ENCODE measurements around the gene KLHL8. TPM values are rescaled to one million over a fixed set of nuclear protein-coding genes. Genes with fewer than 3 reads are reported as not detected.
"Not testable (repeated sequence)": the region's sequence is repeated elsewhere in the genome, so short reads cannot be mapped to it uniquely, and the experiment has no call there.

KLHL8 gene
- total RNA-seq, 1 donor, result 14.2 TPM

DNA sequence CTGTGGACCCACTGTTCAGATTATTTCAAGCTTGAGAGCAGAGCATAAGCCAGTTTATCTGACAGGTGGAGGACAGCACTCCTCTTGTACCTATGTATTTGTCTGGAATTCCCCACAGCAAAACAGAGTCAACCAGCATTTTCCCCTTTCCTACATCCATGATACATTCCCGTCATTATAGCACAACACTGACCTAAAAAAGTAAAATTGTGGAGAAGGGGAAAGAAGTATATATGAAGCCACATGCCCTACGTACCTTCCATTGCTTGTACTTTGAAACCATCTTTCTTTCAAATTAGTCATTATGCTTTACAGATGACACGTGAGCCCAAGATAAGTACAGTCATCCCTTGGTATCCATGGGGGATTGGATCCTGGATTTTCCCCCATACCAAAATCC is 73.3 kb downstream of the KLHL8 start:
- no peak for DNase-seq (ENCODE audit: low read depth)

DNA sequence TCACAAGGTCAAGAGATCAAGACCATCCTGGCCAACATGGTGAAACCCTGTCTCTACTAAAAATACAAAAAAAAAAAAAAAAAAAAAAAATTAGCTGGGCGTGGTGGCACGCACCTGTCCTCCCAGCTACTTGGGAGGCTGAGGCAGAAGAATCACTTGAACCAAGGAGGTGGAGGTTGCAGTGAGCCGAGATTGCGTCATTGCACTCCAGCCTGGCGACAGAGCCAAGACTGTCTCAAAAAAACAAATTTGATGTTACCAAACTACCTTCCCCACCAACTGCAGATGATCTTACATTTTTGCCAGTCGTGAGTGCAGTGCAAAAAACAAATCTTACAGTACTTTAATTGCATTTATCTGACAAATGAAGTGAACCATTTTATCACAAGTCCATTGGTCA is 74.5 kb downstream of the KLHL8 start:
- not testable (repeated sequence) for DNase-seq (ENCODE audit: low read depth)

More for the DNA sequence above, 73.3 kb downstream of the KLHL8 start:
- TF ChIP-seq, protein P1, sequence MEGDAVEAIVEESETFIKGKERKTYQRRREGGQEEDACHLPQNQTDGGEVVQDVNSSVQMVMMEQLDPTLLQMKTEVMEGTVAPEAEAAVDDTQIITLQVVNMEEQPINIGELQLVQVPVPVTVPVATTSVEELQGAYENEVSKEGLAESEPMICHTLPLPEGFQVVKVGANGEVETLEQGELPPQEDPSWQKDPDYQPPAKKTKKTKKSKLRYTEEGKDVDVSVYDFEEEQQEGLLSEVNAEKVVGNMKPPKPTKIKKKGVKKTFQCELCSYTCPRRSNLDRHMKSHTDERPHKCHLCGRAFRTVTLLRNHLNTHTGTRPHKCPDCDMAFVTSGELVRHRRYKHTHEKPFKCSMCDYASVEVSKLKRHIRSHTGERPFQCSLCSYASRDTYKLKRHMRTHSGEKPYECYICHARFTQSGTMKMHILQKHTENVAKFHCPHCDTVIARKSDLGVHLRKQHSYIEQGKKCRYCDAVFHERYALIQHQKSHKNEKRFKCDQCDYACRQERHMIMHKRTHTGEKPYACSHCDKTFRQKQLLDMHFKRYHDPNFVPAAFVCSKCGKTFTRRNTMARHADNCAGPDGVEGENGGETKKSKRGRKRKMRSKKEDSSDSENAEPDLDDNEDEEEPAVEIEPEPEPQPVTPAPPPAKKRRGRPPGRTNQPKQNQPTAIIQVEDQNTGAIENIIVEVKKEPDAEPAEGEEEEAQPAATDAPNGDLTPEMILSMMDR (IDR thresholded peaks at IDR 0.05; ENCODE audit: insufficient read depth, low read depth, low read length), result no peak
- H3K4me3 ChIP-seq (ENCODE audit: low read depth, low read length), result no peak overlapping the region

DNA sequence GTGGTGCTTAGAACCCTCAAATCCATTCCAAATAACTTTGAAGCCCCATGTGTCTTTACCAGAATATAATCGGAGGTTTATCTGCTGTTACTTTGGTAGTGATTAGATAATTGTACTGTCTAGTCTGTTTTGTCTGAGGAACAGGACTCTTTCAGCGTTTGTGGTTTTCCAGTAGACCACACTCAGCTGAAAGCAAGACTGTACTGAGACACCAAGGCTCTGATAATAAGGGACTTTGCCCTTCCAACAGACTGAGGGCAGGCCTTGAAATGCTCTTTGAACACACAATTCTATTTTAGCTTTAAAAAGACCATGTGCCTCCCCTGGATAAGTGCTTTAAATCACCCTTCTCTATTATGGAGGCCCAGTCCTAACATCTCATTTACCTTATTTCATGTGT is 76.1 kb downstream of the KLHL8 start:
- TF ChIP-seq, protein P1 (IDR thresholded peaks at IDR 0.05; ENCODE audit: insufficient read depth, low read depth, low read length), result no peak
- no peak for DNase-seq (ENCODE audit: low read depth)
- no peak overlapping the region for H3K4me3 ChIP-seq (ENCODE audit: low read depth, low read length)

More for the DNA sequence above, 74.5 kb downstream of the KLHL8 start:
- not testable (repeated sequence) for H3K4me3 ChIP-seq (ENCODE audit: low read depth, low read length)

DNA sequence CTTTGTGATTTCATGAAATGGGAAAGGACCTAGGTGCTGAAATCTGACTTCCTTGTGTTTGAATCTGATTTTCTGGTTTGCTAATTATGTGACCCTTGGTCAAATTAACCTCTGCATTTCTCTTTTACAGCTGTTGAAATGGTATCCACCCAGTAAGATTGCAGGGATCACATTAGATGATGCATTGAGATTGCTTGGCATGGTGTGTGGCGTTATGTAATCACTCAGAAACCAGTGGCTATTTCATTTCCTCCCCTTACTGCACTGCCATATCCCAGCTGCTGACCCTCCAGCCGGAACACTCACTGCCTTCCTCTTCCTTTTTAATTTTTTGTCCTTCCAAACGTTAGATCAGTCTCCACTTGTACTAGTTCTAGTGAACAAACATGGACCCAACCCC is 79.0 kb downstream of the KLHL8 start:
- no peak for DNase-seq (ENCODE audit: low read depth)
- TF ChIP-seq, protein P1 (IDR thresholded peaks at IDR 0.05; ENCODE audit: insufficient read depth, low read depth, low read length), result no peak
- H3K4me3 ChIP-seq (ENCODE audit: low read depth, low read length), result no peak overlapping the region

DNA sequence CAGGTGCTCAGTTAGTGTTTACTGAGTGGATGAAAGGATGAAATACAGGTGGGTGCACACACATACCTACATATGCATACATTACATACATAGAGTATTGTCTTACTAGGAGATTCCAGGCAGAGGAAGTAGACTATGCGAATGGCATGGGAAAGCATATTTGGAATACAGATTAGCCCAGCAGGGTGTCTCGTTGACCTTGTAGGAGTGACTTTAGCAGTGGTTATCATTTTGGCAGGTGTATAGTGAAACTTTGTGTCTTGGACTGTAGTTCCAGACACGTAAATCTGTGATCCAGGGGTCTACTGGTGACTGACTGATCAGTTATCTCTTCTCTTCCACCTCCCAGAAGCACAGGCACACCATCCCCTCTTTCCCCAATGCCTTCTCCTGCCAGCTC is 86.3 kb downstream of the KLHL8 start:
- DNase-seq (ENCODE audit: low read depth), result no peak
- TF ChIP-seq, protein P1 (IDR thresholded peaks at IDR 0.05; ENCODE audit: insufficient read depth, low read depth, low read length), result no peak
- H3K4me3 ChIP-seq (ENCODE audit: low read depth, low read length), result no peak overlapping the region

DNA sequence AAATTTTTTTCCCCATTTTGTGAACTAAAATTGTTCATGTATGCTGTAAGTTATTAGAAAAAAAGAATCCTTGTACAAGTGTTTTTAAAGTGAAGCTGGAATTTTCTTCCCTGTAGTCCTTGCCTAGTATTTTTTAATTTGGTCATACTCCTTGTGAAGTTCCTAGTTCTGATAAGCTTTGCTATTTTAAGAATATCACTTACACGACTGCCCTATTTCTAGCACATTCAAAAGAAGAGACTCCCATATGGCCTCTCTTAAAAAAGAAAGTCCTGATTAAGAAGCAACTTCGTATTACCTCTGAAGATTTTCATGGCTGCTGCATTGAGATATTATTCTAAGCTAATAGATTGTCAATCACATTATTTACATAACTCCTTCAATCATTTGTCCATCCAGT is 87.2 kb downstream of the KLHL8 start:
- no peak for DNase-seq (ENCODE audit: low read depth)

DNA sequence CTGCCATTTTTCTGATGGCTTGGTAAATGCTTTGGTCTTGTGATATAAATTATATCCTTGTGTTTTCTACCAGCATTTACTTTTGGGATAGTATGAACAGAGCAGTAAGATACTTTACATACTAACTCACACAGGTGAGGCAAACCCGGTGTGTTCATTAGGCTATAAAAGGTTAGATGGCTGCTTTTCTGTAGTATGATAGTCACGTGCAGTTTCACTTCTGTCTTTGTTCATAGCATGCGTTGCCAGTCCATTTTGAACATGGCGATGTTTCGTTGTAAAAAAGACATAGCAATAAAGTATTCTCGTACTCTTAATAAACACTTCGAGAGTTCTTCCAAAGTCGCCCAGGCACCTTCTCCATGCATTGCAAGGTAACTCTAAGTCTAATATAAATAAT is 88.4 kb downstream of the KLHL8 start:
- no peak overlapping the region for H3K4me3 ChIP-seq (ENCODE audit: low read depth, low read length)
- no peak for DNase-seq (ENCODE audit: low read depth)
- TF ChIP-seq, protein P1 (IDR thresholded peaks at IDR 0.05; ENCODE audit: insufficient read depth, low read depth, low read length), result no peak

More for the DNA sequence above, 87.2 kb downstream of the KLHL8 start:
- no peak overlapping the region for H3K4me3 ChIP-seq (ENCODE audit: low read depth, low read length)
- TF ChIP-seq, protein P1 (IDR thresholded peaks at IDR 0.05; ENCODE audit: insufficient read depth, low read depth, low read length), result no peak
